HG03159 (cell line): Measurements from ENCODE around the gene OR2G6.
"Not testable (repeated sequence)": the region's sequence is repeated elsewhere in the genome, so short reads cannot be mapped to it uniquely, and the experiment has no call there.

Experiments
- ATAC-seq: cut with Tn5 transposase; IDR thresholded peaks from one replicate; pipeline ENCODE4 v1.9.1; 2021; ENCODE audit warnings: mild to moderate bottlenecking, moderate library complexity; ENCODE audit not compliant: unreplicated experiment

Gene OR2G6

GRCh38 chr1:248573856-248574255, 66.0 kb downstream of the OR2G6 start:
- ATAC-seq: not testable (repeated sequence)

DNA sequence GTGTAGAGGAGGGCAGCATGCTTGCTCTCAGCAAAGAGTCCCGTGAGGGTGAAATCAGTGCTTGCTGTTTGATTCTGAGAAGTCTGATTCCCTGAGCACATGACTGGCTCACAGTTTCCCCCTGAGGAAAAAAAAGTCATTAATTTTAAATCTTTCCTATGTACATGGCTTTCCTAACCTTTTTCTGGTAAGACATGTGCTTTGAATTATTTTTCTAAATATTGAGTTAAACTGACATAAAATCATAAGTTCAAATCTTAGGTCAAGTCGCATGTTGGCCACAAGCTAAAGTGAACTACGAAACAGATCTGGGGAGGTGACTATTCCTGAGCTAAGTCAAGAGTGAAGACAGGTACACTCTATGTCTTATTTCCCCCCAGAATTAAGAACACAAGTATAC, 66.8 kb downstream of the OR2G6 start, which contains the start of gene OR2T34:
Gene OR2T34, minus strand, starts transcription at position 101 of the 400 bp plus-strand sequence. Its CDS starts 0 bp downstream, at position 101.
- not testable (repeated sequence) for ATAC-seq

DNA sequence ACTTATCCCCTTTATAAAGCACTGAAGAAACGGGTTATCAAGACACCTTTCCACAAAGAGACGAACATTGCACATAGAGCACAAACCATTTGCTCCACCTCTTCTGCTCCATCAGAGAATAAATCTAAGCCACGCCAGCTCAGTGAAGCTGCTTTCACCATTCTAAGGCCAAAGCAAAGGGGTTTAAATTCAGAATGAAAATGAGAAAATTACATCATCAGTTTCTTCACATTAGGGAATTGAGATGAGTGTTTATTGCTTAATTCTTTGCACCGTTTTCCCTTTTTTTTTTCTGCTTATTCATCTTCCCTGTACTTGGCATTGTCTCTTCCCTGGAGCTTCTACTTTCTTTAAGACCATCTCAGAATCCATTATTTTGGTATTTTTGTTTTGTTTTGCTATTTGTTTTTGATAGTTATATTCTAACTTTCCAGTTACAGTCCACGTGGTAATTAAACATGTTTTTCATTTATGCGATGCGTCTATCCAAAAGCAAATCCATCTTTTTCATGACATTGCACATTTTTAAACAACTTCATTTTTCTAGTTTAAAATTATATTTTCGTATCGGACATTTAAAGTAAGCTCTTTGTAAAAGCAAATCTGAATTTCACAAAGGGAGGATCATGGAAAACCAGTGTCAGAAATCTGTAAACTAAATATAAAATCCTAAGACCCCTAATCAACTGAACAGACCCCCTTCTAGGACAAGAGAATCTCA, 68.5 kb downstream of the OR2G6 start:
- ATAC-seq: no peak
